ENCODE data around the gene HADHB. TPM values are rescaled to one million over a fixed set of nuclear protein-coding genes. Genes with fewer than 3 reads are reported as not detected.

HADHB gene
- total RNA-seq = 100 to 1,000 TPM; 130 to 132 TPM
- 100 to 1,000 TPM; 120 to 150 (median 137) TPM for polyA plus RNA-seq (ENCODE audit: insufficient read length in 6 of 6)
- long read RNA-seq, donor 1, transcript HADHB-201 (16 exons, 2,044 nt) = major isoform, 35 of 61 reads
- long read RNA-seq, donor 1, partial matches to known transcripts = 22 of 61 reads
- long read RNA-seq, donor 1, other reads (novel, unspliced or antisense) = 0 of 61 reads
- long read RNA-seq, donor 2, transcript HADHB-201 (16 exons, 2,044 nt) = major isoform, 35 of 63 reads
- long read RNA-seq, donor 2, partial matches to known transcripts = 26 of 63 reads
- long read RNA-seq, donor 2, other reads (novel, unspliced or antisense) = 0 of 63 reads
- long read RNA-seq, donor 3, transcript HADHB-201 (16 exons, 2,044 nt) = major isoform, 28 of 28 reads
- long read RNA-seq, donor 3, partial matches to known transcripts = 0 of 28 reads
- long read RNA-seq, donor 3, other reads (novel, unspliced or antisense) = 0 of 28 reads
- long read RNA-seq, donor 4, transcript HADHB-201 (16 exons, 2,044 nt) = major isoform, 80 of 116 reads
- long read RNA-seq, donor 4, partial matches to known transcripts = 24 of 116 reads
- long read RNA-seq, donor 4, other reads (novel, unspliced or antisense) = 8 of 116 reads
- long read RNA-seq, donor 5, transcript HADHB-201 (16 exons, 2,044 nt) = major isoform, 23 of 38 reads
- long read RNA-seq, donor 5, partial matches to known transcripts = 11 of 38 reads
- long read RNA-seq, donor 5, other reads (novel, unspliced or antisense) = 0 of 38 reads
- long read RNA-seq, donor 6, transcript HADHB-201 (16 exons, 2,044 nt) = major isoform, 28 of 49 reads
- long read RNA-seq, donor 6, partial matches to known transcripts = 19 of 49 reads
- long read RNA-seq, donor 6, other reads (novel, unspliced or antisense) = 0 of 49 reads
- long read RNA-seq, donor 7, transcript HADHB-201 (16 exons, 2,044 nt) = major isoform, 11 of 13 reads
- long read RNA-seq, donor 7, partial matches to known transcripts = 0 of 13 reads
- long read RNA-seq, donor 7, other reads (novel, unspliced or antisense) = 0 of 13 reads
- long read RNA-seq, donor 8, transcript HADHB-201 (16 exons, 2,044 nt) = major isoform, 17 of 19 reads
- long read RNA-seq, donor 8, partial matches to known transcripts = 0 of 19 reads
- long read RNA-seq, donor 8, other reads (novel, unspliced or antisense) = 0 of 19 reads
- long read RNA-seq, donor 9 = 0 reads
- long read RNA-seq, donor 10, transcript HADHB-201 (16 exons, 2,044 nt) = major isoform, 93 of 112 reads
- long read RNA-seq, donor 10, partial matches to known transcripts = 10 of 112 reads
- long read RNA-seq, donor 10, other reads (novel, unspliced or antisense) = 4 of 112 reads
- long read RNA-seq, donor 11, transcript HADHB-201 (16 exons, 2,044 nt) = major isoform, 30 of 36 reads
- long read RNA-seq, donor 11, partial matches to known transcripts = 6 of 36 reads
- long read RNA-seq, donor 11, other reads (novel, unspliced or antisense) = 0 of 36 reads
- long read RNA-seq, donor 12, transcript HADHB-201 (16 exons, 2,044 nt) = major isoform, 19 of 24 reads
- long read RNA-seq, donor 12, partial matches to known transcripts = 0 of 24 reads
- long read RNA-seq, donor 12, other reads (novel, unspliced or antisense) = 0 of 24 reads

DNA sequence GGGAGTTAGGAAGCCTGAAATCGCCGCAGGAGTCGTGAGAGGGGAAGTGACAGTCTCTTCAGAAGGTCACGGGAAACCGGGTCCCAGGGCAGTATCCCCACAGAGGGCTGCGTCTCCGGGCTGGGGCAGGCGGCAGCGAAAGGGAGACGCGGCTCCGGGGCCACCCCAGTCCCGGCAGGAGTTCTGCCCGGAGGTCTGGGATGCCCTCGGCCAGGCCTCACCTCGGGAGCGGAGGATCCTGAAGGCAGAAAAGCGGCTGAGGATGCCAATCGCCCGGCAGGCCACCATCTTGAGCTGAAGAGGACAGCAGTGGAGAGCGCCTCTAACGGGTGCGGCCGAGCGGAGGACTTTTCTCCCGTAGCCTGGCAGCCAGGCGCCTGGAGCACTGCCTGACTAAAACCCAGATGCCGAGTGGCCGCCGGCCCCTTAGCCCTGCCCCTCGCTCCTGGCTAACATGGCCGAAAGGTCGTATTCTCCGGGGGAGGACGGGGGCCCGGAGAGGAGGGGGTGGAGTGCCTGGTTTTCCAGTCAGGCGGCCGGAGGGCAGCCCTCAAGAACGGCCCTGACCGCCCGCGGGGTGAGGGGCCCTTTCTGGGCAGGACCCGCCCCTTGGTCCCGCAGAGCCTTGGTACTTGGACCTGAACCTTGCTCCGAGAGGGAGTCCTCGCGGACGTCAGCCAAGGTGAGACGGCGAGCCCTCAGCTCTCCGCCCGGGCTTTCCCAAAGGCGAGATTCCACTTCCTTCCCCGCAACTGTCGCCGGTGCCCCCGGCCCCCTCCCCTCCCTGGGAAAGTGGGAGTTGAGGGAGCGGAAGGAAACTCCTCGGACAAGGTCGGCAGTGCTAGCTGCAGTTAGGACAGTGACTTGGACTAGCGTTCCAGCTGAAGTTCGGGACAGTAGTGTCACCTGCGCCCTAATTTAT is at the start of gene HADHB, which contains the start of gene HADHA:
HADHB (plus strand) TSS at position 631 of the 922 bp plus-strand sequence. CDS start 9,316 bp downstream, outside the sequence.
HADHA (minus strand) TSS at position 324 of the 922 bp plus-strand sequence; CDS start at position 288, 36 bp downstream.
- no peaks in the 10 kb centered on the region for H3K9me3 ChIP-seq
- peak in 1 of 2 donors; percentile 34 for TF ChIP-seq CTCF (IDR thresholded peaks at IDR 0.05)
- no peaks in the 10 kb centered on the region for H3K36me3 ChIP-seq
- peak; percentile 91 to 96 (median 93) for DNase-seq
- peak within 1 kb of the TSS; percentile 68 to 80 for H3K4me3 ChIP-seq
- intact Hi-C loops (cut with DNase I) = loop anchor here in 1 of 2 donors (10.0 kb wide), 1 partner anchor 50 kb away; no protein-coding TSS in a partner anchor
- peak within 1 kb of the TSS; percentile 98 to 99 for H3K27ac ChIP-seq
- no peaks in the 10 kb centered on the region for H3K27me3 ChIP-seq
- H3K4me1 ChIP-seq = peaks cover 14 to 79% of the 10 kb centered on the region in 2 donors
- peak; percentile 92 for ATAC-seq

DNA sequence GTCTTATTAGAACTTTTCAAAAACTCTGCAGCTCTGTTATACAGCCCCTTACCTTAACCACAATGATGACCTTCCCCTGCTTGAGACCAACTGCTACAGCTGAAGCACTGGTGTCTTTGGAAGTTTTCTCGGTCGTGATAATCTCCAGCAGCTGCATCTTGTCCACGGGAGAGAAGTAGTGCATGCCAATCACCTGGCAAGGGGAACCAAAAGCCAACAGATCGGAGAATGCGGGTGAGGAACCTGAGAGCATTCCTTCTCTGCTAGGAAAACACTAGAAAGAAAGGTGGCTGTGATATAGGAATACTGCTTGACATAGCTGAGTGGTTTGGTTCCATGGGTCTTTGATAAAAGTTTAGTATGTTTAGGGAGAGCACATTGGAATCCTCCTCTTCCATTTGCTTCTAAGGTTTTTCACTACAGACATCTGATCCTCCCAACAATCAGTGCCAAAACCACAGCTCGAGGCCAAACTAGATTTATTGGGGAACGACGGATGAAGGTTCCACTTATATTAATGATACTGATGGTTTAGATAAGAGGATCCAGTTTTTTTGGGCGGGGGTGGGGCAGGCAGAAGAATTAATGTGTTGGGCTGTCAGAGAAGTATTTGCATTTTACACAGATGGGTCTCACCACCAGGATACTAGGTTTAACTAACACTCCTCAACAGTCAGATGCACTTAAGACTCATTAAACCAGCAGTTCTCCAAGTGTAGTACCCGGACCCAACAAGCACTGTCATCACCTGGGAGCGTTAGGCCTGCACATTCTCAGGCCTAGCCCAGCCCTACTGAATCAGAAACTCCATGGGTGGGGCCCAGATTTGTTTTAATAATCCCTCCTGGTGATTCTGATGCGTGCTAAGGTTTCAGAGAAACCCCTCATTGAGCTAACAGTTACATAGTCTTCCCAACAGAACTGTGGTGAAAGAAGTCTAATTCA is 49.4 kb upstream of the HADHB start:
- H3K4me1 ChIP-seq = no peaks in the 10 kb centered on the region
- DNase-seq (no peak), ATAC-seq (no peak)
- TF ChIP-seq CTCF (IDR thresholded peaks at IDR 0.05) = no peak
- H3K36me3 ChIP-seq = peaks cover 0 to 100% of the 10 kb centered on the region in 2 donors
- intact Hi-C loops (cut with DNase I) = no loop called here
- no peak overlapping the region for H3K4me3 ChIP-seq
- H3K9me3 ChIP-seq = no peaks in the 10 kb centered on the region
- no peak overlapping the region for H3K27ac ChIP-seq
- no peaks in the 10 kb centered on the region for H3K27me3 ChIP-seq

DNA sequence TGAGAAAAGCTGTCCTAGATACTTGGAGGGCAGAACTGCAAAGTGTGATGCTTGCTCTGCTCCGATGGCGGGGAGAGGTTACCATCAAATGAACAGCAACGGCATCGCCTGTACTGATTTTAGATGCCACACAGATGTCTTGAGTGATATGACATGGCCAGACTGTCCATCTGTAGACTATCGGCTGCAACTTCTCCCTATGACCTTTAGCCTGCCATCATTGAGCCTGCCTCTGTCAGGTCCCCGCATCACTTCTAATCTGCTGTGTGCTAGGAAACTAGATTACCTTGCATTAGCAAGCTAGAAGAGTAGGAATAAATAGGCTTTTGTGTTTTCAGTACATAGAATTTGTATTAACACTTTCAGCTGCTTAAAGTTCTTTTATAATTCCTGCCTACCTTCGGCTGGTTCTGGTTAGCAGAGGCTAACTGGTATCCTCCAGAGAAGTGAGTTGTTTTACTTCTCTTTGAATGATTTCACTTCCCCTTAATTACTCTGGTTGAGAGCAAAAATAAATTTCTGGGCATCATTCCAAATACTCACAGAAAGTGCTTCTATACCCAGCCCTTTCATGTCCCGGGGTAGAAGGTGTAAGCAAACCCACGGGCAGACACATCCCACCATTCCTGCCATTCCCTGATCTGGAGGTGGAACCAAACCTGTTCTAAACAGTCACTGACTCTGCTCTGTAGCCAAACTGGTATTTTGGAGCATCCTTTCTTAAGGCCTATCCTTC is 47.9 kb upstream of the HADHB start:
- DNase-seq (no peak), ATAC-seq (peak; percentile 55)
- intact Hi-C loops (cut with DNase I) = no loop called here

More for the DNA sequence above, 47.9 kb upstream of the HADHB start:
- Histone ChIP-seq H3K27me3 (no peaks in the 10 kb centered on the region), H3K36me3 (peaks cover 3 to 100% of the 10 kb centered on the region in 2 donors), H3K4me1 (no peaks in the 10 kb centered on the region), H3K4me3 (no peak overlapping the region), H3K9me3 (no peaks in the 10 kb centered on the region), H3K27ac (no peak overlapping the region)
- TF ChIP-seq CTCF (IDR thresholded peaks at IDR 0.05) = no peak

Measured in left lung (tissue), 14 donors.